Measurements from ENCODE around the gene ACTL6B.

- TF ChIP-seq EZH2phosphoT487 (IDR thresholded peaks at IDR 0.05; ENCODE audit: borderline replicate concordance, low read depth, low read length) (no peak), CTCF (conservative IDR thresholded peaks at IDR 0.05; ENCODE audit: low read length) (no peak)
These were observed 18.3 kb upstream of the ACTL6B start for GRCh38 chr7:100674411-100675104.
